HEK293 (cell line): ENCODE data around the gene CBX7.
A peak's percentile ranks its signal among the peaks of the same experiment; 100 is the strongest.

Source experiments
- CTCF ChIA-PET: fragments of 350-600 bp; formaldehyde crosslinking; extraction: SDS; loops from one replicate; lab custom pipeline; 2021; ENCODE audit warnings: antibody characterized with exemption; lab: Yijun Ruan, JAX
- POLR2A ChIA-PET: fragments of 300-600 bp; formaldehyde crosslinking; extraction: SDS; loops from one replicate; lab custom pipeline; 2020; ENCODE audit warnings: antibody characterized with exemption, inconsistent platforms; lab: Yijun Ruan, JAX
- H3K27ac ChIP-seq: fragments of 200-500 bp; sonication (Bioruptor generic); 2 replicates; pipeline ENCODE4 v1.5.1; 2014; ENCODE audit warnings: low read depth, low read length, control low read depth, inconsistent platforms; ENCODE audit errors: extremely low read depth
- H3K36me3 ChIP-seq, 2 experiments: fragments of 200-500 bp in 1 of 2; sonication (Bioruptor generic) in 1 of 2; 1 replicate in 1 of 2; 2 replicates in 1 of 2; pipeline ENCODE4 v1.5.1; 2014 to 2017; ENCODE audit warnings: inconsistent platforms in 2 of 2, low read length in 2 of 2; ENCODE audit not compliant: control insufficient read depth in 2 of 2, insufficient read depth in 1 of 2
- H3K4me1 ChIP-seq: fragments of 200-500 bp; sonication (Bioruptor generic); 2 replicates; pipeline ENCODE4 v1.5.1; 2014; ENCODE audit warnings: mild to moderate bottlenecking, low read length, inconsistent platforms; ENCODE audit not compliant: control insufficient read depth, insufficient read depth
- H3K4me3 ChIP-seq: 2 replicates; pipeline ENCODE4 v1.5.1; 2011; ENCODE audit warnings: low read depth, mild to moderate bottlenecking, control low read depth, low read length, moderate library complexity
- H3K9me3 ChIP-seq: fragments of 200-500 bp; sonication (Bioruptor generic); 2 replicates; pipeline ENCODE4 v1.5.1; 2014; ENCODE audit warnings: low read depth, low read length, inconsistent platforms; ENCODE audit not compliant: control insufficient read depth, insufficient read depth
- GLI2 ChIP-seq: fragments of 450-650 bp; formaldehyde crosslinking; IDR thresholded peaks from 2 replicates; pipeline ENCODE4; 2017; ENCODE audit warnings: missing biosample characterization, missing genetic modification characterization, low read depth, borderline replicate concordance
- MEIS1 ChIP-seq: sonication (generic); formaldehyde crosslinking; IDR thresholded peaks from 2 replicates; pipeline ENCODE4 v1.8.1; 2022; ENCODE audit warnings: missing genetic modification reagents, mild to moderate bottlenecking, borderline replicate concordance
- MYNN ChIP-seq: fragments of 450-650 bp; formaldehyde crosslinking; IDR thresholded peaks from 2 replicates; pipeline ENCODE4 v1.5.1; 2016; ENCODE audit warnings: missing biosample characterization, missing genetic modification characterization, borderline replicate concordance
- PATZ1 ChIP-seq: fragments of 450-650 bp; formaldehyde crosslinking; IDR thresholded peaks from 2 replicates; pipeline ENCODE4 v1.5.1; 2016; ENCODE audit warnings: missing biosample characterization, missing genetic modification characterization
- PBX3 ChIP-seq: sonication (generic); formaldehyde crosslinking; IDR thresholded peaks from 2 replicates; pipeline ENCODE4 v1.8.1; 2022; ENCODE audit warnings: mild to moderate bottlenecking, moderate library complexity, missing genetic modification reagents
- PRDM1 ChIP-seq: fragments of 450-650 bp; formaldehyde crosslinking; IDR thresholded peaks from 2 replicates; pipeline ENCODE4; 2016; ENCODE audit warnings: missing biosample characterization, missing genetic modification characterization
- REPIN1 ChIP-seq: fragments of 450-650 bp; formaldehyde crosslinking; IDR thresholded peaks from 2 replicates; pipeline ENCODE4 v1.5.1; 2017; ENCODE audit warnings: missing biosample characterization, missing genetic modification characterization, low read depth
- SP3 ChIP-seq: fragments of 450-650 bp; formaldehyde crosslinking; IDR thresholded peaks from 2 replicates; pipeline ENCODE4 v1.5.1; 2016; ENCODE audit warnings: missing biosample characterization, missing genetic modification characterization
- YY2 ChIP-seq: fragments of 450-650 bp; formaldehyde crosslinking; IDR thresholded peaks from 2 replicates; pipeline ENCODE4 v1.5.1; 2016; ENCODE audit warnings: missing biosample characterization, missing genetic modification characterization
- ZBTB10 ChIP-seq: fragments of 450-650 bp; formaldehyde crosslinking; IDR thresholded peaks from 2 replicates; pipeline ENCODE4 v1.5.1; 2016; ENCODE audit warnings: missing biosample characterization, missing genetic modification characterization
- ZBTB11 ChIP-seq: fragments of 450-650 bp; formaldehyde crosslinking; conservative IDR thresholded peaks from 2 replicates; pipeline ENCODE4 v1.5.1; 2016; ENCODE audit warnings: low read depth, missing biosample characterization, missing genetic modification characterization
- ZBTB17 ChIP-seq: fragments of 450-650 bp; formaldehyde crosslinking; IDR thresholded peaks from 2 replicates; pipeline ENCODE4 v1.5.1; 2016; ENCODE audit warnings: missing biosample characterization, missing genetic modification characterization
- ZBTB48 ChIP-seq: fragments of 450-650 bp; formaldehyde crosslinking; IDR thresholded peaks from 2 replicates; pipeline ENCODE4 v1.5.1; 2016; ENCODE audit warnings: missing biosample characterization, missing genetic modification characterization
- ZFHX2 ChIP-seq: fragments of 450-650 bp; formaldehyde crosslinking; conservative IDR thresholded peaks from 2 replicates; pipeline ENCODE4 v1.5.1; 2016; ENCODE audit warnings: missing biosample characterization, missing genetic modification characterization
- ZIC2 ChIP-seq: fragments of 450-650 bp; formaldehyde crosslinking; IDR thresholded peaks from 2 replicates; pipeline ENCODE4 v1.5.1; 2016; ENCODE audit warnings: missing biosample characterization, missing genetic modification characterization
- ZNF146 ChIP-seq: fragments of 450-650 bp; formaldehyde crosslinking; IDR thresholded peaks from 2 replicates; pipeline ENCODE4 v1.5.1; 2016; ENCODE audit warnings: missing biosample characterization, missing genetic modification characterization
- ZNF16 ChIP-seq: fragments of 450-650 bp; formaldehyde crosslinking; IDR thresholded peaks from 2 replicates; pipeline ENCODE4 v1.5.1; 2016; ENCODE audit warnings: low read depth, missing biosample characterization, missing genetic modification characterization
- ZNF416 ChIP-seq: fragments of 450-650 bp; formaldehyde crosslinking; IDR thresholded peaks from 2 replicates; pipeline ENCODE4 v1.5.1; 2016; ENCODE audit warnings: missing biosample characterization, missing genetic modification characterization
- ZNF510 ChIP-seq: fragments of 450-650 bp; formaldehyde crosslinking; IDR thresholded peaks from 2 replicates; pipeline ENCODE4 v1.5.1; 2018; ENCODE audit warnings: mild to moderate bottlenecking, missing genetic modification characterization, missing biosample characterization; ENCODE audit not compliant: insufficient replicate concordance
- ZNF513 ChIP-seq: fragments of 450-650 bp; IDR thresholded peaks from 2 replicates; pipeline ENCODE4 v1.5.1; 2018; ENCODE audit warnings: missing biosample characterization, missing genetic modification characterization
- ZNF544 ChIP-seq: fragments of 450-650 bp; formaldehyde crosslinking; IDR thresholded peaks from 2 replicates; pipeline ENCODE4 v1.5.0; 2017; ENCODE audit warnings: missing biosample characterization, missing genetic modification characterization
- ZNF548 ChIP-seq: fragments of 450-650 bp; formaldehyde crosslinking; IDR thresholded peaks from 2 replicates; pipeline ENCODE4 v1.5.1; 2016; ENCODE audit warnings: missing biosample characterization, missing genetic modification characterization
- ZNF571 ChIP-seq: fragments of 450-650 bp; formaldehyde crosslinking; IDR thresholded peaks from 2 replicates; pipeline ENCODE4 v1.5.0; 2017; ENCODE audit warnings: missing biosample characterization, missing genetic modification characterization
- ZNF629 ChIP-seq: fragments of 450-650 bp; formaldehyde crosslinking; IDR thresholded peaks from 2 replicates; pipeline ENCODE4 v1.5.1; 2017; ENCODE audit warnings: missing biosample characterization, missing genetic modification characterization
- ZNF707 ChIP-seq: fragments of 450-650 bp; formaldehyde crosslinking; IDR thresholded peaks from 2 replicates; pipeline ENCODE4 v1.5.1; 2016; ENCODE audit warnings: missing biosample characterization, missing genetic modification characterization
- ZNF843 ChIP-seq: fragments of 450-650 bp; formaldehyde crosslinking; IDR thresholded peaks from 2 replicates; pipeline ENCODE4 v1.5.1; 2016; ENCODE audit warnings: missing biosample characterization, missing genetic modification characterization
- ZSCAN16 ChIP-seq: fragments of 450-650 bp; formaldehyde crosslinking; IDR thresholded peaks from 2 replicates; pipeline ENCODE4 v1.5.1; 2016; ENCODE audit warnings: missing biosample characterization, missing genetic modification characterization
- ZSCAN30 ChIP-seq: fragments of 450-650 bp; IDR thresholded peaks from 2 replicates; pipeline ENCODE4 v1.5.1; 2018; ENCODE audit warnings: missing biosample characterization, mild to moderate bottlenecking, missing genetic modification characterization, moderate library complexity

CBX7 gene

GRCh38 chr22:39152511-39153219, at the start of gene CBX7 (continued):
- TF ChIP-seq ZBTB10 (tag by site-specific recombination) (peak; percentile 27; the same call in 1 of the 2 replicates), ZSCAN30 (tag by site-specific recombination) (0 out of 2 replicates have a peak, but pooled peaks have one; percentile 22), MEIS1 (CRISPR knock-in tag) (no peak), PRDM1 (no peak), MYNN (tag by site-specific recombination) (no peak), ZBTB17 (0 out of 2 replicates have a peak, but pooled peaks have one; percentile 15), ZNF146 (no peak), ZNF513 (tag by site-specific recombination) (no peak), ZNF629 (peak; percentile 45), SP3 (peak; percentile 52), YY2 (tag by site-specific recombination) (no peak), GLI2 (tag by site-specific recombination) (no peak), ZNF544 (tag by site-specific recombination) (no peak), REPIN1 (tag by site-specific recombination) (peak; percentile 26; the same call in 1 of the 2 replicates), ZNF16 (tag by site-specific recombination) (no peak), ZBTB48 (peak; percentile 64), ZBTB11 (tag by site-specific recombination) (no peak), ZFHX2 (tag by site-specific recombination) (0 out of 2 replicates have a peak, but pooled peaks have one; percentile 6), ZIC2 (tag by site-specific recombination) (peak; percentile 68)
- TF ChIP-seq, all 188 proteins: peak for 33

GRCh38 chr22:39197578-39197977, 45.1 kb upstream of the CBX7 start:
- H3K36me3 ChIP-seq = no peaks in the 10 kb centered on the region
- TF ChIP-seq ZNF843 (tag by site-specific recombination) (no peak), ZNF416 (no peak), ZNF571 (tag by site-specific recombination) (no peak), ZBTB17 (no peak), ZNF510 (no peak), PBX3 (CRISPR knock-in tag) (no peak), ZNF707 (no peak), ZNF548 (tag by site-specific recombination) (no peak), PATZ1 (tag by site-specific recombination) (no peak), ZSCAN16 (tag by site-specific recombination) (no peak)

More at GRCh38 chr22:39197578-39197977, 45.1 kb upstream of the CBX7 start:
- Histone ChIP-seq H3K27ac (no peak overlapping the region), H3K4me1 (no peaks in the 10 kb centered on the region), H3K4me3 (no peak overlapping the region), H3K9me3 (no peaks in the 10 kb centered on the region)
- CTCF ChIA-PET = interaction anchor here (0.7 kb wide), 1 partner anchor 439 kb away, joined by 4 read pairs; no protein-coding TSS in a partner anchor
- POLR2A ChIA-PET = no interaction called here
